T-helper 2 cell treated with Interferon-gamma antibody and Interleukin-4, amounts not matched to agents 5 μg/mL and 100 μg/mL, for 36 hours (primary cell): ENCODE data around the gene HS3ST5.
"Not testable (repeated sequence)": the region's sequence is repeated elsewhere in the genome, so short reads cannot be mapped to it uniquely, and the experiment has no call there.

Experiments used
- DNase-seq: peaks from one replicate; pipeline ENCODE4 v3.0.0; 2021; ENCODE audit warnings: low spot score
- H3K27ac Mint-ChIP-seq: one replicate; pipeline ENCODE4 v1.8.0; 2021; ENCODE audit warnings: mild to moderate bottlenecking, mixed read lengths
- H3K27me3 Mint-ChIP-seq: one replicate; pipeline ENCODE4 v1.8.0; 2021; ENCODE audit warnings: low read depth, mixed read lengths
- H3K36me3 Mint-ChIP-seq: one replicate; pipeline ENCODE4 v1.8.0; 2021; ENCODE audit warnings: low read depth, mixed read lengths
- H3K4me1 Mint-ChIP-seq: one replicate; pipeline ENCODE4 v1.8.0; 2021; ENCODE audit warnings: low read depth, mixed read lengths
- H3K4me3 Mint-ChIP-seq: one replicate; pipeline ENCODE4 v1.8.0; 2022; ENCODE audit warnings: mild to moderate bottlenecking, moderate library complexity, mixed read lengths
- H3K9me3 Mint-ChIP-seq: one replicate; pipeline ENCODE4 v1.8.0; 2021; ENCODE audit warnings: mixed read lengths

The HS3ST5 gene

DNA sequence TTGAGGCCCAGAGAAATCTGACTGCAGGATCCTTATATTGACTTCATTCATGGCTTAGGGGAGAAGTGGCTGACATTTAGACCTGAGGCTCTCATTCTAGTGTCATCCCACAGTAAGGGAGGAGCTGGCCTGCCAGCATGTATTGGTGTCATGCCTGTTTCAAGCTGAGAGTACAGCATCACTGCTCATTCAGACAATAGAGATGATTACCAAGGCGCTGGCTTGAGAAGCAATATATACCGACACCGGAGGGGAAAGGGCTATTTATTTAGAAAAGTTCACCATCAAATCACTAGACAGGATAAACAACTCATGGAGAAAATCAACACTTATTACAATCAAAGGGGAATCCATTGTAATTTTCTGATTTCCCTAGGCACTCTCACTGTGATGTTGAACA, 287.5 kb downstream of the HS3ST5 start:
- H3K4me1 Mint-ChIP-seq = no peaks in the 10 kb centered on the region

DNA sequence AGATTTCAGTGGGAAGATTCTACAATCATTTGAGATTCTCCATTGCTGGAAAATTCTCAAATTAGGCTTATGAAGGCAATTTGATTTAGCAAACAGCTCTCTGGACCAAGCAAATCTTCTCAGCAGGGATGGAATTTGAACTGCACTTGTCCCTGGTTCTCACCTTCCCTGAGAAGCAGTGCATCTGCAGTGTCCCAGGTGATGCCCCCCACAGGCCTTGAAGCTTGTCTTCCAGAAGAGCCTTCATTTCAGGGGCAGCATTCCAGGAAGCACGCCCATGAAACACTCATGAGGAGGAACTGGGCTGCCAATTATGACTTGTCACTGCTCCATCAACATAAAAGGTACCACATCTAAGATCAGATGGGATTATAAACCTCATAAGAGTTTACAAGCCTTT, 289.0 kb downstream of the HS3ST5 start:
- no peaks in the 10 kb centered on the region for H3K9me3 Mint-ChIP-seq

More for the DNA sequence above, 287.5 kb downstream of the HS3ST5 start:
- Mint-ChIP-seq H3K27me3 (no peaks in the 10 kb centered on the region), H3K9me3 (no peaks in the 10 kb centered on the region), H3K4me3 (no peak overlapping the region), H3K27ac (no peak overlapping the region), H3K36me3 (no peaks in the 10 kb centered on the region)
- DNase-seq = no peak

DNA sequence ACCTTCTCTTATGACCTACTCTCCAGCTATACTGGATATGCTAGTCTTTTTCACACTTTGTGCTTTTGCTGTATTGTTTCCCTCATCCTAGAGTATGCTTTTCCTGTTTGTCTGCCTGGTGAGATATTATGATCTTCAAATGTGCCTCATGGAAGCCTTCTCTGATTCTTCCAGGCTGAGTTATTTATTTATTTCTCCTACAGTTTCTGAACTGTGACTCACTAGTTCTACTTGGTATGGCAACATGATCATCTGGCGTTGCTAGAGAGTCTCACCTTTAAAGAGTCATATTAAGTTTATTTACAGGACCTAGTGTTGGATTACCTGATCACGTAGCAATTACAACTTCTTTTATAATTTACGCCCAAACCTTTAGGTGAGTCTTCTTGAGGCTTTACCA, 290.7 kb downstream of the HS3ST5 start:
- no peak overlapping the region for H3K4me3 Mint-ChIP-seq
- no peaks in the 10 kb centered on the region for H3K27me3 Mint-ChIP-seq
- no peaks in the 10 kb centered on the region for H3K9me3 Mint-ChIP-seq
- H3K36me3 Mint-ChIP-seq = no peaks in the 10 kb centered on the region
- DNase-seq = no peak
- H3K4me1 Mint-ChIP-seq = no peaks in the 10 kb centered on the region
- H3K27ac Mint-ChIP-seq = no peak overlapping the region

More for the DNA sequence above, 289.0 kb downstream of the HS3ST5 start:
- Mint-ChIP-seq H3K36me3 (no peaks in the 10 kb centered on the region), H3K27me3 (no peaks in the 10 kb centered on the region), H3K27ac (no peak overlapping the region), H3K4me1 (no peaks in the 10 kb centered on the region), H3K4me3 (no peak overlapping the region)
- no peak for DNase-seq

DNA sequence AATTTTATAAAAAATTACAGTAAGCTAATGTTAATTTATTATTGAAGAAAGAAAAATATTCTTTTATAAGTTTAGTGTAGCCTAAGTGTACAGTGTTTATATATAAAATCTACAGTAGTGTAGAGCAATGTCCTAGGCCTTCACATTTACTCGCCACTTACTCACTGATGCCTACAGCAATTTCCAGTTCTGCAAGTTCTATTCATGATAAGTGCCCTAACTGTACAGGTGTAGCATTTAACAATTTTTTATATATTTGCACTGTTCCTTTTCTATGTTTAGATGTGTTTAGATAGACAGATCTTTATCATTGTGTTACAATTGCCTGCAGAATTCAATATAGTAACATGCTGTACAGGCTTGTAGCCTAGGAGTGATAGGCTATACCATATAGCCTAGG, 291.8 kb downstream of the HS3ST5 start:
- no peak for DNase-seq
- Mint-ChIP-seq H3K4me3 (no peak overlapping the region), H3K4me1 (no peaks in the 10 kb centered on the region), H3K27ac (no peak overlapping the region), H3K9me3 (no peaks in the 10 kb centered on the region), H3K27me3 (no peaks in the 10 kb centered on the region), H3K36me3 (no peaks in the 10 kb centered on the region)

DNA sequence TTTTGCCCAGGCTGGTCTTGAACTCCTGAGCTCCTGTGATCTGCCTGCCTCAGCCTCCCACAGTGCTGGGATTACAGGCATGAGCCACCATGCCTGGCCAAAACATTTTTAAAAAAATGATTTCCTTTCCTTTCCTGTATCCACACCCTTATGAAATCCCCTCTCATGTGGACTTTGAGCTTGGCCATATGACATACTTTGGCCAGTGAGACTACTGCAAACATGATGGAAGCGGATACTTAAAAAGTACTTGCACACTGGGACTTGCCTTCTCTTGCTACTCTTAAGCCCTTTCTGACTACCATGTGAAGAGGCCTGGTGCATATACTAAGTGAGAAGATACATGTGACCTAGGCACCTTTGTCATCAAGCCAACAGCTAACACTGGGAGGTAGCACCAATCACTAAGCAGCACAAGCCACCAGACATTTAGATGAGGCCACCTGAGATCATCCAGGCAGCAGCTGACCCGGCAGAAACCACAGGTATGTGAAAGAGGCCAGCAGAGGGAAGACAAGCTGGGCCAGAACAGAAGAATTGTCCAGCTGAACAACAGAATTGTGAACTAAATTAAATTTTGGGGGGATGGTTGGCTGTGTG, 293.4 kb downstream of the HS3ST5 start:
- Mint-ChIP-seq H3K27ac (no peak overlapping the region), H3K9me3 (no peaks in the 10 kb centered on the region), H3K4me1 (no peaks in the 10 kb centered on the region), H3K4me3 (no peak overlapping the region), H3K36me3 (no peaks in the 10 kb centered on the region), H3K27me3 (no peaks in the 10 kb centered on the region)
- DNase-seq = no peak

DNA sequence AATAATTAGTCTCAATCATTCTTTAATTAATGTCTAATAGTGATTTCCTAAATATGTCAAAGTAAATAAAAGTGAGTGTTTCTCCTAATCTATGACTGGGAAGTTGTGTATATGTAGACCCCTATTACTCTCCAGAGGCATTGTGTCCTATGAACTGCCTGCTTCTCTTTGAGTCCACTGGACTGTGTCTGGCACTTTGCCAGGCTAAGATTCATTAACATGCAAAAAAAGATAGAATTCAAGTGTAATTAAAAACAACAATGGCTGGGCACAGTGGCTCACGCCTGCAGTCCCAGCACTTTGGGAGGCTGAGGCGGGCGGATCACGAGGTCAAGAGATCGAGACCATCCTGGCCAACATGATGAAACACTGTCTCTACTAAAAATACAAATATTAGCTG, 298.3 kb downstream of the HS3ST5 start:
- H3K27me3 Mint-ChIP-seq, H3K4me3 Mint-ChIP-seq, H3K4me1 Mint-ChIP-seq, H3K27ac Mint-ChIP-seq, DNase-seq, H3K36me3 Mint-ChIP-seq, H3K9me3 Mint-ChIP-seq: not testable (repeated sequence)

DNA sequence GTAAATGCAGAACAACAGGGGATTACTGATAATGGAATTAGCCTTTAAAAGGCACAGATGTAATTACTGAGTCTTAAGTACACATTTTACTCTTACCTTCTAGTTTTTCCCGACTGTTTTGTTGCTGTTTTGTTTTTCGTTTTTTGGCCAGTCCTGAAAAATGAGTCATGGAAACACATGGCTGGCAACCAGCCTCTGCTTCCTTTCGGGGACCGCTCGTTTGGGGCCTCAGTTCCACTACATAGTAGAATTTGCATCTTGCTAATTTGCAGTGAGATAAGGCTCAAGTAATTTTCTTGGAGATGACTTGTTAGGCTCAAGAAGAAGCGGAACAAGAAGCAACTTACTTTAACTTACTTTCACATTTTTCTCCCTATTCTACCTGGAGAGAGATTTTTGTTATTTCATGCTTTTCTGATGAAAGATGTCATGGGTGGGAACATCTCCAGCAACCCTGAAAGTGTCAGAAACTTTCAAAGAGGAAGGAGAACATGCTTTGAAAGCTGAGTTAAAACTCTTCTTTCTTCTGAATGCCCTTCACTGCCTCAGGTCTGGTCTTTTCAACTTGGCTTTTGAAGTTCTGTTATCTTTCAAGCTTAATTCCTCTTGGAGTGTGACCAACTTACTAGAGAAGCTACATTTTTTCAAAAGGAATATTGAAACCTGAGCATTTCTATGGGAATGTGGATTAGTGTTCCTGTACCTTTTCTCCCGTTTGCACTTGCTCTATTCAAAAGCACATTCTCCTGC, 300.4 kb downstream of the HS3ST5 start:
- H3K4me1 Mint-ChIP-seq = no peaks in the 10 kb centered on the region
- no peak overlapping the region for H3K27ac Mint-ChIP-seq
- H3K4me3 Mint-ChIP-seq = no peak overlapping the region
- H3K9me3 Mint-ChIP-seq = no peaks in the 10 kb centered on the region
- H3K36me3 Mint-ChIP-seq = no peaks in the 10 kb centered on the region
- no peaks in the 10 kb centered on the region for H3K27me3 Mint-ChIP-seq
- peak; percentile 3 for DNase-seq

DNA sequence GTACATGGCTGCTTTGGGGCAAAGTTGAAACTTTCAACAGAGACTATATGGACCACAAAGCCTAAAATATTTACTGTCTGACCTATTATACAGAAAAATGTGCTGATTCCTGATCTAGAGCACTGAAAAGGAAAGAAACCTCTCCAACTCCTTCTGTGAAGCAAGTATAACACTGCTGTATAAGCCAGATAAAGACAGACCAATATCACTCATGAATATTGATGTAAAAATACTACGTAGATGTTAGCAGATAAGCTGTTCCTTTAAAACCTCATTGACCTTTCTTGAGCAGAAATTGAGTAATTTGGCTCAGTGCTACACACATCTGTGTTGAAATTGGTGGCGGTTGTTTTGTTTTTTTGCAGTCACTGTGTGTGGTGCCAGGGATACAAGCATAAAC, 302.0 kb downstream of the HS3ST5 start:
- Mint-ChIP-seq H3K4me1 (no peaks in the 10 kb centered on the region), H3K36me3 (no peaks in the 10 kb centered on the region), H3K27me3 (no peaks in the 10 kb centered on the region), H3K9me3 (no peaks in the 10 kb centered on the region), H3K27ac (no peak overlapping the region), H3K4me3 (no peak overlapping the region)
- no peak for DNase-seq

DNA sequence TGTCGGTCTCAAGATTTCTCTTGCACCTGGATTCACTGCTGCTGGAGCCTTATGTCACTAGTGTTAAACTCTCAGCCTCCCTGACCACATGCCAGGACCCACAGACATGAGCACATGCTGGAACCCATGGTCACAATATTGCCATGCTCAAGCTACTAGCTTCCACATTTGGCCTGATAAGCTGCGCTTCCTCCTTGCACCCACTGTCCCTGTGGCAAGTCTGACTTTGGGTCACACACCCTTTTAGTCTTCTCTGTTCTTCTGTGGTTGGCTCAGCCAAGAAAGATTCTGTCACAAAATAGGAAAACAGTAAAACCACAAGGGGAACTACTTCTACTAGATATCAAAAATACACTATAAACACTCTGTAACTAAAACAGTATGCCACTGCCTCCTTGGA, 303.0 kb downstream of the HS3ST5 start:
- H3K9me3 Mint-ChIP-seq = no peaks in the 10 kb centered on the region
- no peak overlapping the region for H3K27ac Mint-ChIP-seq
- H3K4me1 Mint-ChIP-seq = no peaks in the 10 kb centered on the region
- no peak for DNase-seq
- H3K27me3 Mint-ChIP-seq = peaks cover 1% of the 10 kb centered on the region
- H3K36me3 Mint-ChIP-seq = no peaks in the 10 kb centered on the region
- no peak overlapping the region for H3K4me3 Mint-ChIP-seq

DNA sequence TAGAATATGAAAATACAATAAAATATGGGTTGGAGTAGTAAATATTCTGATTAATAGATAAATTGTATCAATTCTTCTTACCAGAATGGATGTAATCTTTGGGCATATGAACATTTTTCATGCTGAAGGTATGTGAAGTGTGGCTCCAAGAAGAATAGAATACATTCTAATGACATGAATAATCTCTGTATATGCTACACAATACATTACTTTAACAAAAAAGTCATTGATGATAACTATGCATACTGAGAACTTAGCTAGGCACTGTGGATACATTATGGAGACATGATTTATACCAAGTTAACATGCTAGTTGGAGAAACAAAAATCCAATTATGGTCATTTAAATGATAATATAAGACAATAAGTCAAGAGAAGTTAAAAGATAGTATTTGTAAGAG, 309.2 kb downstream of the HS3ST5 start:
- H3K27me3 Mint-ChIP-seq = peaks cover 3% of the 10 kb centered on the region
- no peaks in the 10 kb centered on the region for H3K36me3 Mint-ChIP-seq
- no peak overlapping the region for H3K4me3 Mint-ChIP-seq
- no peak overlapping the region for H3K27ac Mint-ChIP-seq
- H3K4me1 Mint-ChIP-seq = no peaks in the 10 kb centered on the region
- no peaks in the 10 kb centered on the region for H3K9me3 Mint-ChIP-seq
- DNase-seq = no peak

DNA sequence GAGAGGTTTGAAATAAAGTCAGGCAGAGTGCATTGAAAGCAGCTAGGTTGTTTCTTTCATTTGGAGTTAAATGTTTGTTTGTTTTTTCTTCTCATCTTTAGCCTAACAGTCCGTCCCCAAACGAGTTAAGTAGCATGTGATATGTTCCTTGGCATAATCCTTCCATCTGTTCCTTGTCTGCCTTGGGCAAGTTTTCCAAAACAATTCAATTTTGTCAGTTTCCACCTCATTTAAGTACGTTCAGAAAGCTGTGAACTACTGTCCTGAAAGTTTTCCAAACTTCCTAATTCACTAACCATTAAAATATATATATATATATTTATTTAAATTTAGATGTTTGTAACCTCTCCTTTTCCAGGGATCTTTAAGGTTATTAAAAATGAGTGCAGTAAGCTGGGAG, 310.1 kb downstream of the HS3ST5 start:
- no peak for DNase-seq
- no peaks in the 10 kb centered on the region for H3K9me3 Mint-ChIP-seq
- no peaks in the 10 kb centered on the region for H3K36me3 Mint-ChIP-seq
- H3K4me3 Mint-ChIP-seq = no peak overlapping the region
- no peaks in the 10 kb centered on the region for H3K4me1 Mint-ChIP-seq
- H3K27ac Mint-ChIP-seq = no peak overlapping the region
- peaks cover 3% of the 10 kb centered on the region for H3K27me3 Mint-ChIP-seq

DNA sequence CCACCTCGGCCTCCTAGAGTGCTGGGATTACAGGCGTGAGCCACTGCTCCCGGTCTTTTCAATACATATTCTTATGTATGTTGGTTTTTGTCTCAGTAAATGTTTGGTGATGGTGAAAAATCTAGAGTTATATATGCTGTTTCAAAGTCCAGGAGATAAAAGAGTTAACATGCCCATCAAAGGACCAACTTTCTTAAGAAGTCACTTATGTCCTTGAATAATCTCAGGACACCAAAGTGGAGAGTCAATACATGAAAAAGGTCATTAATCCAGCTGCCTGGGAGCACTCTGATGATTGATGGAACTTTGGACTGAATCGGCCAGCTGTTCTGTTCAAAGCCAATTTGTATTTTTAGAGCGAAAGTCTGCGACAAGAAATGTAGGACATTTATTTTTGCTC, 312.1 kb downstream of the HS3ST5 start:
- H3K4me1 Mint-ChIP-seq = no peaks in the 10 kb centered on the region
- H3K4me3 Mint-ChIP-seq = no peak overlapping the region
- peaks cover 3% of the 10 kb centered on the region for H3K27me3 Mint-ChIP-seq
- no peaks in the 10 kb centered on the region for H3K36me3 Mint-ChIP-seq
- no peaks in the 10 kb centered on the region for H3K9me3 Mint-ChIP-seq
- no peak overlapping the region for H3K27ac Mint-ChIP-seq
- DNase-seq = no peak

DNA sequence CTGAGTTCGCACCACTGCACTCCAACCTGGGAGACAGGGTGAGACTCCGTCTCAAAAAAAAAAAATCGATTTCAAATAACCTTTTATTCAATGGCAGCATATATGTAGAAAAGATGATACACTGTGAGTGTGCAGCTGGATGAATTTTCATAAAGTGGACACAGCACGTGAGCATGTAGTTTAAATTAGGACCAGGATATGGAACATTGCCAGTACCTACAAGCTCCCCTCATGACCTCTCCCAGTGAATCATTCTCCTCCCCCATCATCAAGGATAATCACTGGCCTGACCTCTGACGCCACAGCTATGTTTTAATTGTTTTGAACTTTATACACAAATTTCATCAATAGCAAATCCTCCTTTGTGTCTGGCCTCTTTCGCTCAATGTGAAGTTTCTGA, 318.1 kb downstream of the HS3ST5 start:
- Mint-ChIP-seq H3K27ac (no peak overlapping the region), H3K4me3 (no peak overlapping the region), H3K27me3 (no peaks in the 10 kb centered on the region), H3K36me3 (no peaks in the 10 kb centered on the region), H3K4me1 (no peaks in the 10 kb centered on the region), H3K9me3 (no peaks in the 10 kb centered on the region)
- no peak for DNase-seq

DNA sequence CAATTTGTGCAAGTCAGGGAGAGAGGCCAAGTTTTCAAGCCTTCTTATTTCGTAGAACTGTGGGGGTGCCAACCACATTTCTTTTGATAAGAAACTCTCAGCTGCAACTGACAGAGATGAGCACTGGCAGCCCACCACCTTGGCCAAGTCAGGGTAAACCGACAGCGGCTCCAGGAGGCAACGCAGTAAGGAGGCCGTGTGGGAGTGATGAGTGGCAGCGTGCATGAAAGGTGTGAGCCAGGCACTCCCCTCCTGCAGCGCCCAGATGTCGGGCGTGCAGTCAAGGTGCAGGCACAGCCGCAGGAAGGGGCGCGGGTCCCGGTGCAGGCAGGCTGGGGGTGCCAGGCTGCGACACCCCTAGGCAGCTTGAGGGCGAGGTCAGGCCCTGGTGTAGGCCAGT, 322.6 kb downstream of the HS3ST5 start:
- Mint-ChIP-seq H3K9me3 (no peaks in the 10 kb centered on the region), H3K4me1 (peaks cover 1% of the 10 kb centered on the region), H3K27me3 (peaks cover 6% of the 10 kb centered on the region), H3K36me3 (no peaks in the 10 kb centered on the region), H3K4me3 (no peak overlapping the region), H3K27ac (no peak overlapping the region)
- no peak for DNase-seq

DNA sequence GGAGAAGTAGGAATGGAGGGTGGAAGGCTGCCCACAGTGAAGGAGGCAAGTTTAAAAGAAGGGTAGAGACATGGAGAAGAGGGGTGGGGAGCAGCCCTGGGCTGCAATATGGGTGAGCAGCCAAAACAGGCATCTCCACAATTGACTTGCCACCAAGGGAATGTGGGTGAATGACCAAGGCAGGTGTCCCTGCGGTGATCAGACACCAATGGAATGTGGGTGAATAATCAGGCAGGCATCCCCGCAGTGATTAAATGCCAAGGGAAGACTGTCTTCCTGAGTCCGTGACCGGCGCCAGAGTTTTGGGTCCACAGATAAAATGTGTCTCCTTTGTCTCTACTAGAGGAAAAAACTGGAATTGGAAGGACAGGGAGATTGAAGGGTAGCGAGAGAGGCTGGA, 325.7 kb downstream of the HS3ST5 start:
- H3K36me3 Mint-ChIP-seq, H3K27ac Mint-ChIP-seq, H3K27me3 Mint-ChIP-seq, H3K4me1 Mint-ChIP-seq, DNase-seq, H3K9me3 Mint-ChIP-seq, H3K4me3 Mint-ChIP-seq: not testable (repeated sequence)
